CD4-positive, alpha-beta T cell treated with Interleukin-1 beta for 1 hour (primary cell): ENCODE results near the gene TECPR2.

Source experiments
- DNase-seq, 2 donors: peaks; one replicate each; pipeline ENCODE4 v3.0.0-alpha.2; 2020 to 2022

TECPR2 gene

DNA sequence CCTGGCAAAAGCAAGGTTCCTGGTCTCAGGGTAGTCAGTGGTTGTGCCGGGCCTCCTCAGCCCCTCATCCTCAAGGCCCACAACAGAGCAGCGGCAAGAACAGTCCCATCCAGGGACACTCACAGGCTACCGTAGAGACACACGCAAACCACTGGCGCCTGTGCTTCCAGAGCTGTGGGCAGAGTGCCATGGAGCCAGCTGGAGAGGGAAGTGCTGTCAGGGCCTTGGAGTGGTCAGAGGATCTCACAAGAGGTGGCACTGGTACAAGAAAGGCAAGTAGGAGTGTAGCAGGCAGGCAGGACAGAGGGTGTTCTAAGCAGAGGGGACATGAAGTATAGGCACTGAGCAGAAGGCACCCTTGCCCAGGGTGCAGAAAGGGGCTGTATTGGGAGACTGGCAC is 112.2 kb downstream of the TECPR2 start:
- no peak for DNase-seq

DNA sequence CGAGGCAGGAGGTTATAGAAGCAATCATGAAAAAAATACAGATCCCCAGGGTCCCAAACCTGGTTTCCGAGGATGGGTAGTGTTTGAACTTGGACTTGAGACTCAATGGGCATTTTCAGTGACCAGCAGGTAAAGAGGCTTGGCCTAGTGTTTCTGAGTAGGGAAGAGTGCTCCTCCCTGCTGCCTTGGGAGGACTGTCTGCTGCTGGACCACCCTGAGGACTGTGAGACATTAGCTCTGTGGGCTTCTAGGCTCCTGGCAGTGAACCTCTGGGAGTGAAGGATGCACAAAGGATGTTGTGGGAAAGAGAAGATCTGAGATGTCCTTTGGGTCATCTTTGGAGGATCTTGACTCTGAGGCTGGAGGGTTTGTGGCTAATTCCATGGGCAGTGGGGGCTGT is 116.4 kb downstream of the TECPR2 start:
- no peak for DNase-seq

DNA sequence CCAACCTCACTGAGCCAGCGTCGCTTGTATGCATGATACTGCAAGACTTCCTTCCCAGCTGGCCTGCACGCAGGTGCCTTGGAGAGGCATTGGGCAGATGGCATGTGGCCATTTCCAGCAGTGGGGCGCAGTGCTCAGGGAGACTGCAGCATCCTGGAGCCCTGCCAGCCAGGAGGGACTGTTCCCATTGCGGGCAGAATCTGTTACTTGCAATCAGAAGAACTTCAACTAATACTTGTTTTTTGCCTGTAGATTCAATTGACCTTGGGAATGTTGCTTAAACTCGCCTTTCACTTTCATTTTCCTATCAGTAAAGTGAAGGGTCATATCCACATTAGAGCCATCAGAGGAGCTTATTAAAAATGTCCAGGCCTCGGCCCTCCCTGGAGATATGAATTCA is 117.0 kb downstream of the TECPR2 start:
- DNase-seq, result no peak

DNA sequence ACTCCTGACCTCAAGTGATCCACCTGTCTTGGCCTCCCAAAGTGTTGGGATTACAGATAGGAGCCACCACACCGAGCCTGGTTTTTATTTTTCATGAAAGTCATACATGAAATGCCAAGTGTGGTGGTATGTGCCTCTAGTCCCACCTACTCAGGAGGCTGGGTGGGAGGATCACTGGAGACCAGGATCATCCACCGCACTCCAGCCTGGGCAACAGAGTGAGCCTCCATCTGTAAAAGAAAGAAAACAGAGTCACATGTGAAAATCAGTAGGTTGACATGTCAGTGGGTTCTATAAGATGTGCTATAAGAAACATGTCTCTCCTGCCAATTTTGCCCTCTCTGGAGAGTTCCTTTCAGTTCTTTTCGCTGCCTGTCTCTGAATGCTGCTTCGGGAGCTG is 118.6 kb downstream of the TECPR2 start:
- DNase-seq, result no peak

DNA sequence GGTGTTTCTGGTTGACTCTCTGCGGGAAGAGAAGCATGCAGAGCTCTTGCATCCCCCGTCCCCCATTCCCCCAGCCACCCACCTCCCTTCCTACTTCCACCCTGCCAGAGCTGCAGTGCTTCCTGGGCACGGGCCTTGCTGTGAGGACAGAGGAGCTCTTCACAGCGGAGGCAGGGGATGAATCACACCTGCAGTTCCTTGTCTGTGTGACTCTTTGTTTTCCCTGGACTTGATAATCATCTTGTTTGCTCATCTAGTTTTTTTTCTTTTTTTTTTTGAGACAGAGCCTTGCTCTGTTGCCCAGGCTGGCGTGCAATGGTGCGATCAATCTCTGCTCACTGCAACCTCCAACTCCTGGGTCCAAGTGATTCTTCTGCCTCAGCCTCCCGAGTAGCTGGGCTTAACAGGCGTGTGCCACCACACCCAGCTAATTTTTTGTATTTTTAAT is 119.1 kb downstream of the TECPR2 start:
- no peak for DNase-seq

DNA sequence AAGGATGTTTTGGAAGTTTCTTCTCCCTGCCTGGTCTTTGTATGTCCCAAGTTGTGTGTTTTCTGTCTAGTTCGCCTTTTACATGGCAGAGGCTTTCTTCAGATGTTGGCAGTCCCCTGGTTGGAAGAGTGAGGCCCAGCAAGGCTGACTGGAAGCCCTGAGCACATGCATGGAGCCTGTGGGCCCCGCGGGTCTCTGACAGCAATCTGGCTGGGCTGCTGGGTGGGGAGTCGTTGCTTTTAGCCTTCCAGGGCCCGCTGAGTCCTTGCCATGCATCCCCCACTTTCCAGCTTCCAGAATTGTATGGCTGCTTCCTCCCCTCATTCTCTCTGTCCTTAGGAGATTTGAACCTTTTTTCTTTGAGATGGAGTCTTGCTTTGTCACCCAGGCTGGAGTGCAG is 121.6 kb downstream of the TECPR2 start:
- no peak for DNase-seq

DNA sequence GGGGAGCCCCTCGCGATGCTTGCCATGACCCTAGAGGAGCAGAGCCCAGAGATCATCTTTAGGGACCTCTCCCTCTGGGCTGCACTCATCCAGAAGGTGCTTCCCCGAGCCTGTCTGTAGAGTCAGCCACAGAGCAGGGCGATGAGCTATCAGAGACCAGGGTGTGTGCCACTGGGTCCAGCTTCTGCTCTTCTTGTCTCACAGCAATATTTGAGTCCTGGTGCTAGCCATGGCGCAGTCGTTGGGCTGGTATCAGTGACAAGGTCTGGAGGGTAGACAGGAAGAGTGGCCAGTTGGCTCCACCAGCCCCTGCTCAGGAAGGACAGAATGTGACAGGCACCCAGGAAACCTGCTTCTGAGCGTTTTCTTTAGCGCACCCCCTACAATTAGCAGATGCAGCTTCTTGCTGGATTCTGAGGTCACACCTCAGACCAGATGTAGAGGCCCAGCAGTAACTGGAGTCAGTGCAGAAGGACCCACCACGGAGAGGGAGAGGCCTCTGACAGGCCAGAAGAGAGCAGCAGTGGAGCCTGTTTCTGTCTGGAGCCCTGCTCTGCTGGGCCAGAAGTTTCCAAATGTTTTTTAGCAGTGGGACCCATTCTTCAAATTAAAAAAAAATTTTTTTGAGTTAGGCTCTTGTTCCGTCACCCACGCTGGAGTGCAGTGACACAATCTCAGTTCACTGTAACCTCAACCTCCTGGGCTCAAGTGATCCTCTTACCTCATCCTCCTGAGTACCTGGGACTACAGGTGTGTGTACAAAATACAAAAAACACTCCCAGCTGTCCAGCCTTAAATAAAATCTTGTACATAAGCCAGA is 123.2 kb downstream of the TECPR2 start:
- DNase-seq, result no peak

DNA sequence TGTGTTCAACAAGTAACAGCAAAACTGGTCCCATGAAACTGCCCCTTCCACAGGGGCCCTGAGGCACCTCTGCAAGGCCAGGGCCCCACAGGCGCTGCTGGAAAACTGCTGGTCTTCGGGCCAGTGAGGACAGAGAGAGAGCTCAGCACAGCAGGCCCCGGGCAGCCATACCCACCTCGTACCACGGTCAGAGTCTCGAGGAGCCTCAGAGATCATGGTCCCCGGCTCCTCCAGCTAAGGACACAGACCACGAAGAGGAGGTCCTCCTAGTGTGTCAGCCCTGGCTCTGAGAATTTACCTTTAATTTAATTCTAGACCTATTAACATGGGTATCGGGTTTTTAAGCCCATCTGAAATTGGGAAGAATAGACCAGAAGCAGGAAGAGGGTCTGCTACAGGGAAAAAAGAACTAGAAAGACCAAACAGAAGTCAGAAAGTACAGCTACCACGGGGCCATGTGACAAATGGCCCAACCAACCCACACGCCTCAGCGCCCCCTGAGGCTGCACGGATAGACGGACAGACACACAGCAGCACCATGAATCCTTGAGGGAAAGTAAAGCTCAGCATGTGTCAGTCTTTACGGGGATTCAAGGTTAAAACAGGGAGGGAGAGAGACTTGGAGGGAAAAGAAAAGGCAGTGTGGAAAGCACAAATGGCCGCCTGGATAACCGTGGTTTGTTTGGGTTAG is 123.9 kb downstream of the TECPR2 start:
- DNase-seq, result no peak

DNA sequence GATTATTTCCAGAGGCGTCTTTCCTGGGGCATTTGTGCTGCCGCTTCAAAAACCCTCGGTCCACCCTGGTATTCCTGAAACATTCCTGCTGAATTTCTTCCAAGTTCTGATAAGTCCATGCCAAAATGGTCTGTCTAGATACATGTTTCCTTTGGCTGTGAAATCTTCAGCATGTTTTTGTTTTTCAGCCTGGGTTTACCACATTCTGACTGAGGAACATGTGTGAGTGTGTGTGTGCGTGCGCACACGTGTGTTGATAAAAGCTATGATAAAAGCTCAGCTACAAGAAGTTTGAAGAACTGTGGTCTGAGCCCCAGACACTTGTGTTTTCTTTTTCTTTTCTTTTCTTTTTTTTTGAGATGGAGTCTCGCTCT is 124.5 kb downstream of the TECPR2 start:
- DNase-seq, result no peak

DNA sequence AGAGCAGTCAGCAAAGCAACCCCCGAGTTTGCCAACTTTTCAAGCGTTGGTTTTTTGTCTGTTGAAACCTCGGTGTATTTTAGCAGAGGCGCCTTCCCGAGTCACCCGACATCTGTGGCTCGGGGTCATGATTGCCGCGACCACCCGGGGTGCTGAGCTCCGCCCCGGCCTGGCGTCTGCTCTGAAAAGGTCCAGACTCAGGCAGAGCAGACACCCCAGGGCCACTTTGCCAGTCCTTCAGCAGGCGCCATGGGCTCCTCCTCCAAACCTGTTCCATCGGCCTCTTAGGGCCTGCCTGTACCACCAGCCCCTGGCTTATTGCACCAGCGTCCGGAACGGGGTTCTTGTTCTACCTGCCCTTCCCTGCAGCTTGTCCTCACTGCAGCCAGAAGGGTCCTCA is 127.7 kb downstream of the TECPR2 start:
- no peak for DNase-seq

DNA sequence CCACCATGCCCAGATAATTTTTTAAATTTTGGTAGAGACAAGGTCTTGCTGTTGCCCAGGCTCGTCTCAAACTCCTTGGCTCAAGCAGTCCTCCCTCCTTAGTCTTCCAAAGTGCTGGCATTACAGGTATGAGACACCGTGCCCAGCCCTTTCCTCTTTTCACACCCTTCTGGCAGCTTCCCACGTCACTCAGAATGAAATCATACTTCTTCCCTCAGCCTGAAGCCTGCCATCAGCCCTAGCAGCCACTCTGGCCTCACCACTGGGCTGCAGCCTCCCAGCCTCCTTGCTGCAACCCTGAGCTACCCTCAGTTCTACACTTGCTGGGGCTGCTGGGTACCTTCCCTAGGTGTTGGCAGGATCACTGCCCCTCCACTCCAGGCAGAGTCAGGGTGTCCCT is 128.6 kb downstream of the TECPR2 start:
- no peak for DNase-seq

DNA sequence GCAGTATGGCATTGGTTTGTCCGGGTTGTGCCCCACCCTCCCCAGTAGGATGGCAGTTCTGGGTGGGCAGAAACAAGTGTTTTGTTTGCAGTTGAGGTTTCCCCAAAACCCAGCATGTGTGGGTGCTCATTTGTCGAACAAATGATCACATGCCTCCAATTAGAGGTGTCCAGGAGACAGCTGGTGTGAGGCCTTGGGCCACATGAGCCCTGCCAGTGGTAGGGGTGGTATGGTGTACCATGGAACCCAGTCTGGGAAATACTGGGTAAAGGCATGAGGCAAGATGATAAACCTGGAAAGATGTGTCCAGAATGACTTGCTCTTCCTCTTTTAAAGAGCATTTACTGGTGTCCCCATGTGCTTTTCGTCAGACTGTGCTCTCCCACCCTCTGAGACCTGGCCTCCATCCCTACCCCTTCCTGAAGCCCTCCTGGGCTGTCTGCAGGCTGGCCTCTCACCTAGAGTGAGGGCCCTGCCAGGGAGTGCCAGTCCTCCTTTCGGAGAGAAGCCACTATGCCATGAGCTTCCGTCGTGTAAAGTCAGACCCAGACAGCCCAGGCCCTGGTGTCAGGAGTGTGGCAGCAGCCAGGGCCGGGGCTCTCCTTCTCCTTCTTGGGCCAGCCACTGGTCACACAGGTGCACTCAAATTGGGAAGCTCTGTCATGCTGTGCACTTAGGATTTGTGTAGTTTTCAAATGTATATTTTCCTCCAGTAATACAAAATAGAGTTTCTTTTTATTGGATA is 129.2 kb downstream of the TECPR2 start:
- DNase-seq, result no peak

DNA sequence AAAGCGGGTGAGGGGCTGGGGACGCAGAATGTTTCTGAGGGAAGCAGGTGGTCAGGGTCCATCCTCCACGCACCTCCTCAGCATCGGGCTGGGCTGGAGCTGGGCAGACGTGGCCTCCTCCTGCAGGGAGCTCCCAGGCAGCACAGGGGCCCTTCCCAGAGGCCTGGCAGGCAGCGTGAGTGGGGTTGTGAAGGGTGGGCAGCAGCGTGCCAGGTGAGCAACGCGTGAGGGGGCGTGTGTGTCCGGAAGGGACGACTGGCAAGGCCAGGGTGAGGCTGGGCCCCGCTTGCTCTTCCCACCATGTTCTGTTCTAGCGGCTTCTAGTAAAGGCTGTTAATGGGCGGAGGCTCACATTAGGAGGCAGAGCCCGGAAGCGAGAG is 129.8 kb downstream of the TECPR2 start:
- no peak for DNase-seq

DNA sequence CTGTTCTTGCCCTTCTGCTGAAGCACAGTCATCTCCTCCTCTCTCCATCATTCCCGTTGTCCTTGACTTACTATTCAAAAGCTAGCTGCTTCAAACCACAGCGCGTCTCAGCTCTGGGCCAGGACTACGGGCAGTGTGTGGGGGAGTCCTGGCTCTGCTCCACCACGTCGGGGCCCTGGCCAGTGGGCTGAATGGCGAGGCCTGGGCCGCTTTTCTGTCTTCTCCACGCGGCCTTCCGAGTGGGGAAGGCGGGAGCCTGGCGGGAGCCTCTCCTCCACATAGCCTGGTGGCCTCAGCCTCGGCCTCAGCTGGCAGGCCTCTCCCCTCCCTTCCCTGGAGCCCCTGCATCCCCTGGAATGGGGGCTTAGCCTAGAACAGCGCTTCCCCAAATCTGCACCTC is 130.4 kb downstream of the TECPR2 start:
- no peak for DNase-seq

DNA sequence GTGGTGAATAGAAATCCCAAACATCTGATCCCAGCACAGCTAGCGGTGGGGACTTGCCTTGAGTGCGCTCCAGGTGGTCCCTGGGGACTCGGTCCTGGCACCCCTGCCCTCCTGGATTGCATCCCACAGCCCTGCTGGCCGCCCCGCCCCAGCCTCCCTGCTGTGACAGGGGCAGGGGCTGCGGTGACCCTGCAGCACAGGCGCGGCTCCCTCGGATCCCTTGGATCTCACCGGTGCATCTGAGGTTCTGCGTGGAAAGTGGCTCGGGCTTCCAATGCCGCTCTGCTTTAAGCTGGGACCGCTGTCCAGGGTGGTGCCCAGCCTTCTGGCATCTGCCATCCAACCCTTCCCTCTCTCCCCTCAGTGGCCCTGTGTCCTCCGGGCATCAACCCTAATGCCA is 130.8 kb downstream of the TECPR2 start:
- no peak for DNase-seq

DNA sequence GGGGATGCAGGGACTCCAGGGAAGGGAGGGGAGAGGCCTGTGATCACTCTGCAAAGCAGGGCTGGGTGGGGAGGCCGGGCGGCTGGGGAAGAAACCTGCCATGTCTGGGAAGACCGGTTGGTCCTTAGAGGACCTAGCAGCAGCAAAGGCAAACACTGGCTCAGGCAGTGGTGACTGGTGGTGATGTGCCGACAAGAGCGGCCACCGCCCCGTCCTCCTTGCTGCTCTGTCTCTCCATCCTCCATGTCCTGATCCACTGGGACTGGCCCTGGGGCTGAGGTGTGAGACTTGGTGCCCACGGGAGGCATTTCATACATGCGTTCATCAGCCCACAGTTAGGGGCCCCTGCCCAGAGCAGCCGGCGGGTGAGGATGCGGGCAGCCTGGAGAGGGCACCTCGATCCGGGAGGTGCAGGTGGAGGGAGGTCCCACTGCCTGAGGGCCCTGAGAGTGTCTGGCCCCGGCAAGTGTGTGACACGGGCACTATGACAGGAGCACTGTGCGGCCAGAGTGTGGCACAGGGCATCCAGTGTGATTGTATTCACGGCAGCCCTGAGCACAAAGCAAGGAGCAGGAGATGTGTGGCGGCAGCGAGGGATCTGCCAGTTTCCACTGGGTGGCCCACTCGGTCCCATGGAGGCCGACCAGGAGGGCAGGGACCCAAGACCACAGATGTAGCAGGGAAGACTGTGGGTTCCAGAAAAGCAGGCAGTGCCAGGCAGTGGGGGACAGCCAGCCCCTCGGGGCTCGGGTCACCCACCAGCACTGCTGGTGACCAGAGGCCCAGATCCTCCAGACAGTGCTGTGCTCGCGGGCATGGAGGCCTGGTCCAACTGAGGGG is 133.0 kb downstream of the TECPR2 start:
- DNase-seq, result no peak

DNA sequence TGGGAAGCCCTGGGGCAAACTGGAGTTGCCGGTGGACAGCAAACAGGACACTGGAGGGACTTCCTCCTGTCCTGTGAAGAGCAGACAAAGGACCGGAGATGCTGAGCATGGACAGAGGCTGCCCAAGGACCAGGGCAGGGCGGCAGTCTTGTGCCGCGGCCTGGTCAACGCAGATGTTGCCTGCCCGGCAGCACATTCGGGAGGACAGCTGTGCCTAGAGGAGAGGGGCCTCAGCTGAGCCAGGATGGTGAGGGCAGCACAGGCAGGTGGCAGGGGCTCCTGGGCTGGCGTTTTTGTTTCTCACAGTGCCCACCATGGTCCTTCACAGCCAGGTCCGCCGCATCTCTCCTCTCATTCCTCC is 133.6 kb downstream of the TECPR2 start:
- DNase-seq, result no peak

DNA sequence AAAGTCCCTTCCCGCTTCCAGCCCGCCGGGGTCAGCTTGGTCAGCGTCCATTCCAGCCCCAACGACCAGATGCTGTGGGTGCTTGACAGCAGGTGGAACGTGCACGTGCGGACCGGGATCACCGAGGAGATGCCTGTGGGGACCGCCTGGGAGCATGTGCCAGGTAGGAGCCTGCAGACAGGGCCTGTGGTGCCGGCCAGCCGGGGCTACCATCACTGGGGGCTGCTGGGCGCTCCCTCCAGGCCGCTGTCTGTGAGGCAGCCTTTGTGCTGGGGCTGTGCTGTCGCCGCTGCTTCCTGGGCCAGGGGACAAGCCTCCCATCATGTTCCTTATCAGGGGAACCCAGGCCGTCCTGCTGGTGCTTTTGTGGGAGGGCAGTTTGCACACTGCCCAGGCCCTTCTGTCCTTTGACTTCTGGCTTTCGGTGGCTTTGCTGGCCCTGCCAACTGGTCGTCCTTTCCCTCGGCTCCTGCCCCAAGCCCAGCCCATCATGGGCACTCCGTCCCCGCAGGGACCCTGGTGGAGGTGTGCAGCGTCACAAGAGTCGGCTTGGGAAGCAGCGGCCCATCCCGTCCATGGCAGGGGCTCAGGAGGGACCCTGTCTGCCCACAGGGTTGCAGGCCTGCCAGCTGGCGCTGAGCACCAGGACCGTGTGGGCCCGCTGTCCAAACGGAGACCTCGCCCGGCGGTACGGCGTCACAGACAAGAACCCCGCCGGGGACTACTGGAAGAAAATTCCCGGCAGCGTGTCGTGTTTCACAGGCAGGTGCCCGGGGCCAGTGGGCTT is 134.4 kb downstream of the TECPR2 start:
- DNase-seq, result no peak

DNA sequence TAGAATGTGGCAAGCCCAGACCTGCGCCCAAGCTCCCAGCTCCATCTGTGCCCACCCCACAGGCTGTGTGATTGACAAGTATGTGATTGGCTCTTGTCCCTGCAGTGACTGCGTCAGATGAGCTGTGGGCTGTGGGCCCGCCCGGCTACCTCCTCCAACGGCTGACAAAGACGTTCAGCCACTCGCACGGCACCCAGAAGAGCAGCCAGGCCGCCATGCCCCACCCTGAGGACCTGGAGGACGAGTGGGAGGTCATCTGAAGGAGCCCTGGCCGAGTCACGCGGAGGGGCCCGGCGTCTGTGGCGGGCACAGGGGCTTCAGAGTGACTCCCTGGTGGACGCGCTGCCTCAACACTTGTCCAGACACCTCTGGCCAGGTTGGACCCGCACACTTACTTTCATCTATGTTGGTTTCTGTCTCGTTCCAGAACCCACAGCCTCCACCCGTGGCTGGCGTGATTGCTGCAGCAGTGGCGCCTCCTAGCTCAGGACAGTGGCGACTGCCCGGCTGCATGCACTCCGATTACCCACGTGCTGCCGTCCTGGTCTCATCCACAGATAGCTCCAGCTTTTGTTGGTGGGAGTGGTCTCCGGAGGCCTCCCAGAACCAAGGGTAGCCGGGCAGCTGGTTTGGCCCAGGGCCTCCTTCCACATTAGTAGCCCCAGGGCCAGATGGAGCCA is 135.4 kb downstream of the TECPR2 start:
- no peak for DNase-seq

DNA sequence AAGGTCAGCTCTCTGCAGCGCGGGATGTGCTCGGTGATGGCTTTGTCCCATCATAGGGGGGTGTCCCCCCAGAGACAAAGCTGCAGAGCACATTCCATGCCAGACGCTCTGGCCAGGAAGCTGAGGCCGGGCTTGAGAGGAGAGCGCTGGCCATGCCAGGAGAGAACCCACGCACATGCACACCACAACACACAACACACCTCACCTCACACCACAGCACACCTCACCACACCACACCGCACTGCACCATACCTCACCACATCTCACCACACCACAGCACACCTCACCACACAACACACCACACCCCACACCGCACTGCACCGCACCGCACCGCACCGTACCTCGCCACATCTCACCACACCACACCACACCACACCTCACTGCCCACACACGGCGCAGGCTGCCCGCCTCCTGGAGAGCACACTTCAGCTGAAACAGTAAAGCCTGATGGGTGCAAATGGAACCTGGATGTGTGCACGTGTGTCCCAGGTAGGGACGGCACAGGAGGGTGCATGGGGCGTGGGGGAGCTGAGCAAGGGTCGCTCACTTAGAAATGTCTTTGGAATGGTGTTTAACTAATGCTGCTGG is 136.0 kb downstream of the TECPR2 start:
- no peak for DNase-seq
